HG03469 (cell line): ENCODE measurements around the gene TFAP2D.
A peak's percentile ranks its signal among the peaks of the same experiment; 100 is the strongest.

ENCODE experiments used
- ATAC-seq: cut with Tn5 transposase; IDR thresholded peaks from one replicate; pipeline ENCODE4 v1.9.1; 2021; ENCODE audit warnings: mild to moderate bottlenecking, moderate library complexity, moderate number of reproducible peaks; ENCODE audit not compliant: unreplicated experiment

Gene TFAP2D

GRCh38 chr6:50713226-50713625, at the start of gene TFAP2D:
TFAP2D (plus strand) TSS chr6:50713526; CDS start chr6:50714056, 530 bp downstream.
- ATAC-seq = no peak

GRCh38 chr6:50663806-50664205, 49.5 kb upstream of the TFAP2D start:
- ATAC-seq = no peak

- no peak for ATAC-seq
These were observed 47.2 kb upstream of the TFAP2D start for GRCh38 chr6:50666089-50666488.

- ATAC-seq = peak; percentile 90
These were observed 32.0 kb upstream of the TFAP2D start for GRCh38 chr6:50681213-50681824.

- no peak for ATAC-seq
These were observed 24.1 kb upstream of the TFAP2D start for GRCh38 chr6:50689210-50689609.

- no peak for ATAC-seq
These were observed 21.4 kb upstream of the TFAP2D start for GRCh38 chr6:50691814-50692495.

GRCh38 chr6:50698546-50698945, 14.8 kb upstream of the TFAP2D start:
- no peak for ATAC-seq

GRCh38 chr6:50699051-50699775, 14.1 kb upstream of the TFAP2D start:
- ATAC-seq = no peak

- no peak for ATAC-seq
These were observed 6.8 kb upstream of the TFAP2D start for GRCh38 chr6:50706575-50706974.

GRCh38 chr6:50707191-50707590, 6.1 kb upstream of the TFAP2D start:
- no peak for ATAC-seq

- ATAC-seq = no peak
These were observed 5.5 kb upstream of the TFAP2D start for GRCh38 chr6:50707652-50708300.

- no peak for ATAC-seq
These were observed 4.5 kb upstream of the TFAP2D start for GRCh38 chr6:50708664-50709365.

- ATAC-seq = no peak
These were observed 4.0 kb upstream of the TFAP2D start for GRCh38 chr6:50709366-50709734.

- no peak for ATAC-seq
These were observed 1.6 kb upstream of the TFAP2D start for GRCh38 chr6:50711686-50712085.

GRCh38 chr6:50712291-50712690, 1.0 kb upstream of the TFAP2D start:
- ATAC-seq = no peak

- ATAC-seq = no peak
These were observed 706 bp downstream of the TFAP2D start for GRCh38 chr6:50713977-50714486.

GRCh38 chr6:50714487-50715379, 1.4 kb downstream of the TFAP2D start:
- ATAC-seq = no peak

GRCh38 chr6:50716899-50717509, 3.7 kb downstream of the TFAP2D start:
- ATAC-seq = no peak

- no peak for ATAC-seq
These were observed 4.6 kb downstream of the TFAP2D start for GRCh38 chr6:50717734-50718457.
